Endothelial cell of umbilical vein (primary cell): ENCODE measurements around the gene PAQR4. TPM values are rescaled to one million over a fixed set of nuclear protein-coding genes. Genes with fewer than 3 reads are reported as not detected.

ENCODE experiments used
- BruUV-seq: library from RNA; stranded (reverse); fragments of 400-500 nt; replicated peaks from 2 replicates; lab custom pipeline; 2021; lab: Mats Ljungman, UMichigan
- CTCF ChIA-PET: fragments of 300-600, 350-600 bp; sonication (Branson Sonifier 250); formaldehyde crosslinking; loops from one replicate; lab custom pipeline; 2021; ENCODE audit warnings: antibody characterized with exemption, inconsistent platforms; lab: Charles Lee
- POLR2A ChIA-PET: fragments of 300-600, 350-600 bp; sonication (Branson Sonifier 250); formaldehyde crosslinking; loops from one replicate; lab custom pipeline; 2021; ENCODE audit warnings: antibody characterized with exemption, inconsistent platforms; lab: Charles Lee
- DNase-seq: peaks from one replicate; pipeline ENCODE4 v3.0.0-alpha.2; 2011; ENCODE audit warnings: low read depth, low spot score
- FAIRE-seq: peaks from 2 replicates; lab custom pipeline; 2011; peaks lifted over from hg19 to GRCh38; lab: Jason Lieb, UNC
- H2AFZ ChIP-seq: 2 replicates; pipeline ENCODE4 v1.6.0; 2012; ENCODE audit warnings: low read depth, low read length, control low read depth, inconsistent platforms
- H3K27ac ChIP-seq: 2 replicates; pipeline ENCODE4 v1.5.1; 2011; ENCODE audit warnings: low read depth, mild to moderate bottlenecking, control low read depth, low read length, moderate library complexity; ENCODE audit not compliant: insufficient read depth
- H3K27me3 ChIP-seq, 2 experiments: 2 replicates each; pipeline versions ENCODE4 v1.6.0 to v1.6.1; 2011; ENCODE audit warnings: low read length in 2 of 2, mixed read lengths in 1 of 2; ENCODE audit not compliant: control insufficient read depth in 2 of 2, insufficient read depth in 2 of 2
- H3K36me3 ChIP-seq, 2 experiments: 2 replicates in 1 of 2; 3 replicates in 1 of 2; pipeline ENCODE4 v1.5.1; 2011; ENCODE audit warnings: low read length in 2 of 2, mild to moderate bottlenecking in 1 of 2, moderate library complexity in 1 of 2; ENCODE audit not compliant: control insufficient read depth in 2 of 2, insufficient read depth in 2 of 2; ENCODE audit errors: extremely low read depth in 1 of 2
- H3K4me1 ChIP-seq: 3 replicates; pipeline ENCODE4 v1.5.1; 2011; ENCODE audit warnings: mild to moderate bottlenecking, low read length; ENCODE audit not compliant: control insufficient read depth, insufficient read depth; ENCODE audit errors: extremely low read depth
- H3K4me2 ChIP-seq: 2 replicates; pipeline ENCODE4 v1.6.1; 2011; ENCODE audit warnings: low read length, control low read depth, mixed read lengths; ENCODE audit not compliant: insufficient read depth
- H3K4me3 ChIP-seq, 3 experiments: fragments of 200-600 bp in 1 of 3; sonication (generic), shearing (Covaris generic) in 1 of 3; replicated peaks in 1 of 3; 2 replicates each; pipeline ENCODE4 v1.5.1; 2011 to 2016; ENCODE audit warnings: control low read depth in 3 of 3, low read length in 3 of 3, mild to moderate bottlenecking in 2 of 3, inconsistent platforms in 1 of 3, low read depth in 1 of 3, moderate library complexity in 1 of 3; ENCODE audit not compliant: insufficient read depth in 1 of 3
- H3K79me2 ChIP-seq: 2 replicates; pipeline ENCODE4 v1.6.0; 2012; ENCODE audit warnings: low read length, inconsistent platforms; ENCODE audit not compliant: control insufficient read depth, insufficient read depth
- H3K9ac ChIP-seq: replicated peaks from 2 replicates; pipeline ENCODE3; 2011; ENCODE audit warnings: low read length, control low read depth; ENCODE audit not compliant: insufficient read depth; ENCODE audit errors: extremely low read depth
- H3K9me1 ChIP-seq: replicated peaks from 3 replicates; pipeline ENCODE4 v1.6.0; 2011; ENCODE audit warnings: mild to moderate bottlenecking, low read length; ENCODE audit not compliant: control insufficient read depth, insufficient read depth; ENCODE audit errors: extremely low read depth
- H3K9me3 ChIP-seq: replicated peaks from 2 replicates; pipeline ENCODE4 v1.5.1; 2012; ENCODE audit warnings: low read length, inconsistent platforms; ENCODE audit not compliant: control insufficient read depth, insufficient read depth
- H4K20me1 ChIP-seq: replicated peaks from 2 replicates; pipeline ENCODE3; 2011; ENCODE audit warnings: mild to moderate bottlenecking, low read length; ENCODE audit not compliant: control insufficient read depth, insufficient read depth; ENCODE audit errors: extremely low read depth
- CTCF ChIP-seq, 2 donors: IDR thresholded peaks; 1 replicate in 1 of 2; 2 replicates in 1 of 2; pipeline ENCODE4 v1.5.1; 2011; ENCODE audit warnings: low read length in 2 of 2, mild to moderate bottlenecking in 2 of 2, moderate library complexity in 2 of 2, control low read depth in 1 of 2, inconsistent platforms in 1 of 2, low read depth in 1 of 2; ENCODE audit not compliant: insufficient read depth in 1 of 2; ENCODE audit errors: extremely low read depth in 1 of 2
- EZH2 ChIP-seq: IDR thresholded peaks from 2 replicates; pipeline ENCODE4 v1.6.1; 2012; ENCODE audit warnings: borderline replicate concordance, low read depth, mild to moderate bottlenecking, moderate library complexity, low read length, inconsistent platforms; ENCODE audit not compliant: severe bottlenecking
- FOS ChIP-seq: IDR thresholded peaks from 2 replicates; pipeline ENCODE4 v1.6.1; 2011; ENCODE audit warnings: mild to moderate bottlenecking, low read length, moderate library complexity, borderline replicate concordance; ENCODE audit not compliant: insufficient read depth
- GATA2 ChIP-seq: IDR thresholded peaks from 2 replicates; pipeline ENCODE4 v1.7.0; 2011; ENCODE audit warnings: low read depth, mild to moderate bottlenecking, moderate library complexity, mixed read lengths, low read length; ENCODE audit not compliant: insufficient read length, insufficient read depth
- JUN ChIP-seq: IDR thresholded peaks from 2 replicates; pipeline ENCODE4 v1.6.1; 2011; ENCODE audit warnings: borderline replicate concordance, low read depth; ENCODE audit not compliant: insufficient read length, insufficient read depth
- MAX ChIP-seq: IDR thresholded peaks from 2 replicates; pipeline ENCODE4 v1.6.1; 2011; ENCODE audit not compliant: insufficient read depth, insufficient read length
- MYC ChIP-seq: IDR thresholded peaks from one replicate; pipeline ENCODE4 v1.6.1; 2011; ENCODE audit warnings: mild to moderate bottlenecking, low read depth, low read length
- POLR2A ChIP-seq: IDR thresholded peaks from 2 replicates; pipeline ENCODE4 v1.6.1; 2012; ENCODE audit warnings: low read depth, mild to moderate bottlenecking, control low read depth, low read length
- POLR2AphosphoS5 ChIP-seq: IDR thresholded peaks from 2 replicates; pipeline ENCODE4 v1.6.1; 2012; ENCODE audit warnings: low read depth, mild to moderate bottlenecking, control low read depth, low read length, moderate library complexity; ENCODE audit not compliant: insufficient read depth
- dilution Hi-C: fragments of 300-500 bp; cut with MboI; formaldehyde crosslinking; loops from one replicate; pipeline ENCODE4 v1.15.0; 2019; ENCODE audit warnings: low sequenced_read_pairs; ENCODE audit not compliant: extremely low pct_ligation_motif_present
- intact Hi-C: fragments of 100-400 bp; cut with micrococcal nuclease; formaldehyde crosslinking; loops from one replicate; pipeline ENCODE4 v1.10.0; 2022
- polyA plus RNA-seq, 4 experiments: library from polyadenylated mRNA; depleted of rRNA in 3 of 4; stranded (reverse) in 3 of 4; unstranded in 1 of 4; fragments of >200 nt; gene quantifications; 2 replicates each; pipeline versions ENCODE4 v1.2.1 to v1.2.3, GENCODE V29; 2011 to 2012; ENCODE audit warnings: missing spikeins in 1 of 4
- total RNA-seq: library from RNA; stranded (reverse); gene quantifications from 2 replicates; pipeline ENCODE4 v1.2.3, GENCODE V29; 2021

PAQR4 gene
- total and polyA plus RNA-seq, 2 donors (not counting 3 experiments of a cell fraction or from before 2014, with no cell fraction given): 23.8 to 31.2 TPM

- intact Hi-C loops: no loop called here
- no TSS peak for BruUV-seq
- no peaks in the 10 kb centered on the region for H3K27me3 ChIP-seq
- no peak overlapping the region for H3K9ac ChIP-seq
- peaks cover 12% of the 10 kb centered on the region for H3K79me2 ChIP-seq
- H3K36me3 ChIP-seq: peaks cover 0 to 2% of the 10 kb centered on the region in 2 experiments
- no peak overlapping the region for H3K4me3 ChIP-seq
- H3K9me1 ChIP-seq: no peaks in the 10 kb centered on the region
- FAIRE-seq (no peak), DNase-seq (no peak)
- ChIA-PET POLR2A (no interaction called here), CTCF (no interaction called here)
- H3K9me3 ChIP-seq: no peaks in the 10 kb centered on the region
- dilution Hi-C loops: no loop called here
- H2AFZ ChIP-seq: no peak overlapping the region
- no peak for TF ChIP-seq EZH2
- H3K4me1 ChIP-seq: peaks cover 7% of the 10 kb centered on the region
- H3K27ac ChIP-seq: no peak overlapping the region
- H3K4me2 ChIP-seq: no peak overlapping the region
- H4K20me1 ChIP-seq: no peaks in the 10 kb centered on the region
Observed at GRCh38 chr16:2973605-2974318, 4.6 kb downstream of the PAQR4 start.

GRCh38 chr16:2974319-2975056 is 5.3 kb downstream of the PAQR4 start:
- no peak for DNase-seq
- CTCF ChIA-PET: no interaction called here
- intact Hi-C loops: no loop called here
- no peak overlapping the region for H3K9ac ChIP-seq
- H3K27ac ChIP-seq: no peak overlapping the region
- no peaks in the 10 kb centered on the region for H3K27me3 ChIP-seq
- FAIRE-seq: no peak
- H3K9me3 ChIP-seq: no peaks in the 10 kb centered on the region
- H2AFZ ChIP-seq: no peak overlapping the region
- peaks cover 13% of the 10 kb centered on the region for H3K79me2 ChIP-seq
- no peak overlapping the region for H3K4me3 ChIP-seq
- no peaks in the 10 kb centered on the region for H4K20me1 ChIP-seq
- H3K9me1 ChIP-seq: no peaks in the 10 kb centered on the region
- H3K36me3 ChIP-seq: peaks cover 0 to 2% of the 10 kb centered on the region in 2 experiments
- H3K4me2 ChIP-seq: no peak overlapping the region
- peaks cover 7% of the 10 kb centered on the region for H3K4me1 ChIP-seq
- TF ChIP-seq MAX (no peak), POLR2AphosphoS5 (no peak), FOS (no peak), POLR2A (no peak), GATA2 (no peak), MYC (no peak), CTCF (IDR thresholded peaks at IDR 0.05; ENCODE audit: extremely low read depth in 1 of 2, insufficient read depth in 1 of 2, low read depth in 1 of 2, low read length in 2 of 2) (no peak), EZH2 (no peak), JUN (no peak)
- no TSS peak for BruUV-seq
- dilution Hi-C loops: no loop called here
- POLR2A ChIA-PET: no interaction called here
